Loucy (cell line): ENCODE data around the gene DSCAM.

Experiments
- EZH2phosphoT487 ChIP-seq: fragments of 200-600 bp; IDR thresholded peaks from 2 replicates; pipeline ENCODE4 v1.6.1; 2018; ENCODE audit warnings: antibody characterized with exemption, mild to moderate bottlenecking, moderate library complexity, borderline replicate concordance
- TF ChIP-seq, protein P1 (sequence below): fragments of 200-600 bp; sonication (generic); conservative IDR thresholded peaks from 2 replicates; pipeline ENCODE4 v1.5.1; 2014; ENCODE audit warnings: mild to moderate bottlenecking, antibody characterized with exemption, low read length

DNA sequence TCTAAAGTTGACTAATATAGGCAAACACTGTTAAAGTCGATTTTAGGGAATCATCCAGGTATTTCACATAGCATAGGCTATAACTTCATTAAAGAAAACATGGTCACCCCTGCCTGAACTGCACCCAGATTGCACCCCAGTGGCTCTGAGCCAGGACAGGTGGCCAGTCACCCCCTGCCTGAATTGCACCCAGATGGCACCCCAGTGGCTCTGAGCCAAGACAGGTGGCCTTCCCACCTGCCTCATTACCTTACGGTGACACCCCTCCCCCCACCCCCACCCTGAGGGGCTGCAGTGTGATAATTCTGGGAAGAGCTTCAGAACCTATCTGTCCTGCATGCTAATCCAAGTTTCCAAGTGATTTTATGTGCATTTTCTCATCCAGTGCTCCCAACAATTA, 78.9 kb downstream of the DSCAM start:
- TF ChIP-seq, protein P1, sequence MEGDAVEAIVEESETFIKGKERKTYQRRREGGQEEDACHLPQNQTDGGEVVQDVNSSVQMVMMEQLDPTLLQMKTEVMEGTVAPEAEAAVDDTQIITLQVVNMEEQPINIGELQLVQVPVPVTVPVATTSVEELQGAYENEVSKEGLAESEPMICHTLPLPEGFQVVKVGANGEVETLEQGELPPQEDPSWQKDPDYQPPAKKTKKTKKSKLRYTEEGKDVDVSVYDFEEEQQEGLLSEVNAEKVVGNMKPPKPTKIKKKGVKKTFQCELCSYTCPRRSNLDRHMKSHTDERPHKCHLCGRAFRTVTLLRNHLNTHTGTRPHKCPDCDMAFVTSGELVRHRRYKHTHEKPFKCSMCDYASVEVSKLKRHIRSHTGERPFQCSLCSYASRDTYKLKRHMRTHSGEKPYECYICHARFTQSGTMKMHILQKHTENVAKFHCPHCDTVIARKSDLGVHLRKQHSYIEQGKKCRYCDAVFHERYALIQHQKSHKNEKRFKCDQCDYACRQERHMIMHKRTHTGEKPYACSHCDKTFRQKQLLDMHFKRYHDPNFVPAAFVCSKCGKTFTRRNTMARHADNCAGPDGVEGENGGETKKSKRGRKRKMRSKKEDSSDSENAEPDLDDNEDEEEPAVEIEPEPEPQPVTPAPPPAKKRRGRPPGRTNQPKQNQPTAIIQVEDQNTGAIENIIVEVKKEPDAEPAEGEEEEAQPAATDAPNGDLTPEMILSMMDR: no peak
- TF ChIP-seq EZH2phosphoT487: no peak
